ENCODE data around the gene KIF11. TPM values are rescaled to one million over a fixed set of nuclear protein-coding genes. Genes with fewer than 3 reads are reported as not detected.

KIF11 gene
- total and polyA plus RNA-seq, 2 of the 13 experiments (the other 11 are each of a cell fraction or from before 2014, with no cell fraction given) = 8.7 to 38.4 TPM

DNA sequence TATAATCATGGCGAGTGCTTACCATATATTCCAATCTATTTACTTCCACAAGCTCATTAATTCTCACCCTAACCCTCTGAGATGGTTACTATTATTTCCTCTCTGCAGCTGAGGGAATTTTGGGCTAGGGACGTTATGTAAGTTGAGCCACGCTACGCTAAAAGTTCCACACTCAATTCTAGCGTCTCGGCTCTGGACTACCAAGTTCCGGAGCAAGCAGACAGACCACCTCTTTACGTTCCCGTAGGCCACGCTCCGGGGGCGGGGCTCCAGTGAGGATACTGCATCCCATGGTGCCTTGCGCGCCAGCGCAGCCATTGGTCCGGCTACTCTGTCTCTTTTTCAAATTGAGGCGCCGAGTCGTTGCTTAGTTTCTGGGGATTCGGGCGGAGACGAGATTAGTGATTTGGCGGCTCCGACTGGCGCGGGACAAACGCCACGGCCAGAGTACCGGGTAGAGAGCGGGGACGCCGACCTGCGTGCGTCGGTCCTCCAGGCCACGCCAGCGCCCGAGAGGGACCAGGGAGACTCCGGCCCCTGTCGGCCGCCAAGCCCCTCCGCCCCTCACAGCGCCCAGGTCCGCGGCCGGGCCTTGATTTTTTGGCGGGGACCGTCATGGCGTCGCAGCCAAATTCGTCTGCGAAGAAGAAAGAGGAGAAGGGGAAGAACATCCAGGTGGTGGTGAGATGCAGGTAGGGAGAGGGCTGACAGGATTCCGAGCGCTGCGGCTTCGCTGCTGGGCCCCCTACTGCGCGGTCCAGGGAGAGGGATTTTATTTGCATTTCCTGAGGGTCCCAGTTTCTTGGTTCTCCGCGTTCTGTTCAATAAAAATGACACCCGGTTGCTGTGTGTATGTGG, at the start of gene KIF11 (continued):
- TF ChIP-seq, protein P1, sequence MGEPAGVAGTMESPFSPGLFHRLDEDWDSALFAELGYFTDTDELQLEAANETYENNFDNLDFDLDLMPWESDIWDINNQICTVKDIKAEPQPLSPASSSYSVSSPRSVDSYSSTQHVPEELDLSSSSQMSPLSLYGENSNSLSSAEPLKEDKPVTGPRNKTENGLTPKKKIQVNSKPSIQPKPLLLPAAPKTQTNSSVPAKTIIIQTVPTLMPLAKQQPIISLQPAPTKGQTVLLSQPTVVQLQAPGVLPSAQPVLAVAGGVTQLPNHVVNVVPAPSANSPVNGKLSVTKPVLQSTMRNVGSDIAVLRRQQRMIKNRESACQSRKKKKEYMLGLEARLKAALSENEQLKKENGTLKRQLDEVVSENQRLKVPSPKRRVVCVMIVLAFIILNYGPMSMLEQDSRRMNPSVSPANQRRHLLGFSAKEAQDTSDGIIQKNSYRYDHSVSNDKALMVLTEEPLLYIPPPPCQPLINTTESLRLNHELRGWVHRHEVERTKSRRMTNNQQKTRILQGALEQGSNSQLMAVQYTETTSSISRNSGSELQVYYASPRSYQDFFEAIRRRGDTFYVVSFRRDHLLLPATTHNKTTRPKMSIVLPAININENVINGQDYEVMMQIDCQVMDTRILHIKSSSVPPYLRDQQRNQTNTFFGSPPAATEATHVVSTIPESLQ (CRISPR knock-in tag; conservative IDR thresholded peaks at IDR 0.05) = no peak
- TF ChIP-seq NFE2L1 (CRISPR knock-in tag; IDR thresholded peaks at IDR 0.05; ENCODE audit: borderline replicate concordance) (no peak), ATRX (CRISPR knock-in tag; IDR thresholded peaks at IDR 0.05; ENCODE audit: borderline replicate concordance) (no peak), HNF4A (CRISPR knock-in tag; IDR thresholded peaks at IDR 0.05) (no peak), ZNF615 (CRISPR knock-in tag; IDR thresholded peaks at IDR 0.05; ENCODE audit: borderline replicate concordance) (no peak), ZSCAN25 (CRISPR knock-in tag; IDR thresholded peaks at IDR 0.05) (no peak), HIVEP1 (CRISPR knock-in tag; IDR thresholded peaks at IDR 0.05) (0 out of 2 replicates have a peak, but pooled peaks have one; percentile 59), SKI (IDR thresholded peaks at IDR 0.05; ENCODE audit: partially characterized antibody) (no peak), TRIM24 (CRISPR knock-in tag; IDR thresholded peaks at IDR 0.05) (no peak), ZC3H13 (CRISPR knock-in tag; IDR thresholded peaks at IDR 0.05) (peak; percentile 68; the same call in 1 of the 2 replicates), ZNF530 (CRISPR knock-in tag; IDR thresholded peaks at IDR 0.05; ENCODE audit: low read depth) (no peak), ZFP36L1 (CRISPR knock-in tag; IDR thresholded peaks at IDR 0.05) (peak; percentile 77; the same call in 1 of the 2 replicates), KLF6 (CRISPR knock-in tag; IDR thresholded peaks at IDR 0.05) (peak; percentile 64)
- TF ChIP-seq, protein P2, sequence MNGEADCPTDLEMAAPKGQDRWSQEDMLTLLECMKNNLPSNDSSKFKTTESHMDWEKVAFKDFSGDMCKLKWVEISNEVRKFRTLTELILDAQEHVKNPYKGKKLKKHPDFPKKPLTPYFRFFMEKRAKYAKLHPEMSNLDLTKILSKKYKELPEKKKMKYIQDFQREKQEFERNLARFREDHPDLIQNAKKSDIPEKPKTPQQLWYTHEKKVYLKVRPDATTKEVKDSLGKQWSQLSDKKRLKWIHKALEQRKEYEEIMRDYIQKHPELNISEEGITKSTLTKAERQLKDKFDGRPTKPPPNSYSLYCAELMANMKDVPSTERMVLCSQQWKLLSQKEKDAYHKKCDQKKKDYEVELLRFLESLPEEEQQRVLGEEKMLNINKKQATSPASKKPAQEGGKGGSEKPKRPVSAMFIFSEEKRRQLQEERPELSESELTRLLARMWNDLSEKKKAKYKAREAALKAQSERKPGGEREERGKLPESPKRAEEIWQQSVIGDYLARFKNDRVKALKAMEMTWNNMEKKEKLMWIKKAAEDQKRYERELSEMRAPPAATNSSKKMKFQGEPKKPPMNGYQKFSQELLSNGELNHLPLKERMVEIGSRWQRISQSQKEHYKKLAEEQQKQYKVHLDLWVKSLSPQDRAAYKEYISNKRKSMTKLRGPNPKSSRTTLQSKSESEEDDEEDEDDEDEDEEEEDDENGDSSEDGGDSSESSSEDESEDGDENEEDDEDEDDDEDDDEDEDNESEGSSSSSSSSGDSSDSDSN (CRISPR knock-in tag; IDR thresholded peaks at IDR 0.05) = peak; percentile 80
- TF ChIP-seq, protein P3, sequence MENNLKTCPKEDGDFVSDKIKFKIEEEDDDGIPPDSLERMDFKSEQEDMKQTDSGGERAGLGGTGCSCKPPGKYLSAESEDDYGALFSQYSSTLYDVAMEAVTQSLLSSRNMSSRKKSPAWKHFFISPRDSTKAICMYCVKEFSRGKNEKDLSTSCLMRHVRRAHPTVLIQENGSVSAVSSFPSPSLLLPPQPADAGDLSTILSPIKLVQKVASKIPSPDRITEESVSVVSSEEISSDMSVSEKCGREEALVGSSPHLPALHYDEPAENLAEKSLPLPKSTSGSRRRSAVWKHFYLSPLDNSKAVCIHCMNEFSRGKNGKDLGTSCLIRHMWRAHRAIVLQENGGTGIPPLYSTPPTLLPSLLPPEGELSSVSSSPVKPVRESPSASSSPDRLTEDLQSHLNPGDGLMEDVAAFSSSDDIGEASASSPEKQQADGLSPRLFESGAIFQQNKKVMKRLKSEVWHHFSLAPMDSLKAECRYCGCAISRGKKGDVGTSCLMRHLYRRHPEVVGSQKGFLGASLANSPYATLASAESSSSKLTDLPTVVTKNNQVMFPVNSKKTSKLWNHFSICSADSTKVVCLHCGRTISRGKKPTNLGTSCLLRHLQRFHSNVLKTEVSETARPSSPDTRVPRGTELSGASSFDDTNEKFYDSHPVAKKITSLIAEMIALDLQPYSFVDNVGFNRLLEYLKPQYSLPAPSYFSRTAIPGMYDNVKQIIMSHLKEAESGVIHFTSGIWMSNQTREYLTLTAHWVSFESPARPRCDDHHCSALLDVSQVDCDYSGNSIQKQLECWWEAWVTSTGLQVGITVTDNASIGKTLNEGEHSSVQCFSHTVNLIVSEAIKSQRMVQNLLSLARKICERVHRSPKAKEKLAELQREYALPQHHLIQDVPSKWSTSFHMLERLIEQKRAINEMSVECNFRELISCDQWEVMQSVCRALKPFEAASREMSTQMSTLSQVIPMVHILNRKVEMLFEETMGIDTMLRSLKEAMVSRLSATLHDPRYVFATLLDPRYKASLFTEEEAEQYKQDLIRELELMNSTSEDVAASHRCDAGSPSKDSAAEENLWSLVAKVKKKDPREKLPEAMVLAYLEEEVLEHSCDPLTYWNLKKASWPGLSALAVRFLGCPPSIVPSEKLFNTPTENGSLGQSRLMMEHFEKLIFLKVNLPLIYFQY (CRISPR knock-in tag; IDR thresholded peaks at IDR 0.05; ENCODE audit: borderline replicate concordance) = peak; percentile 52; the same call in 1 of the 2 replicates
- TF ChIP-seq, protein P4, sequence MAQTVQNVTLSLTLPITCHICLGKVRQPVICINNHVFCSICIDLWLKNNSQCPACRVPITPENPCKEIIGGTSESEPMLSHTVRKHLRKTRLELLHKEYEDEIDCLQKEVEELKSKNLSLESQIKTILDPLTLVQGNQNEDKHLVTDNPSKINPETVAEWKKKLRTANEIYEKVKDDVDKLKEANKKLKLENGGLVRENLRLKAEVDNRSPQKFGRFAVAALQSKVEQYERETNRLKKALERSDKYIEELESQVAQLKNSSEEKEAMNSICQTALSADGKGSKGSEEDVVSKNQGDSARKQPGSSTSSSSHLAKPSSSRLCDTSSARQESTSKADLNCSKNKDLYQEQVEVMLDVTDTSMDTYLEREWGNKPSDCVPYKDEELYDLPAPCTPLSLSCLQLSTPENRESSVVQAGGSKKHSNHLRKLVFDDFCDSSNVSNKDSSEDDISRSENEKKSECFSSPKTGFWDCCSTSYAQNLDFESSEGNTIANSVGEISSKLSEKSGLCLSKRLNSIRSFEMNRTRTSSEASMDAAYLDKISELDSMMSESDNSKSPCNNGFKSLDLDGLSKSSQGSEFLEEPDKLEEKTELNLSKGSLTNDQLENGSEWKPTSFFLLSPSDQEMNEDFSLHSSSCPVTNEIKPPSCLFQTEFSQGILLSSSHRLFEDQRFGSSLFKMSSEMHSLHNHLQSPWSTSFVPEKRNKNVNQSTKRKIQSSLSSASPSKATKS (CRISPR knock-in tag; IDR thresholded peaks at IDR 0.05) = no peak
- TF ChIP-seq, protein P5, sequence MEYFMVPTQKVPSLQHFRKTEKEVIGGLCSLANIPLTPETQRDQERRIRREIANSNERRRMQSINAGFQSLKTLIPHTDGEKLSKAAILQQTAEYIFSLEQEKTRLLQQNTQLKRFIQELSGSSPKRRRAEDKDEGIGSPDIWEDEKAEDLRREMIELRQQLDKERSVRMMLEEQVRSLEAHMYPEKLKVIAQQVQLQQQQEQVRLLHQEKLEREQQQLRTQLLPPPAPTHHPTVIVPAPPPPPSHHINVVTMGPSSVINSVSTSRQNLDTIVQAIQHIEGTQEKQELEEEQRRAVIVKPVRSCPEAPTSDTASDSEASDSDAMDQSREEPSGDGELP (IDR thresholded peaks at IDR 0.05; ENCODE audit: borderline replicate concordance, low read depth) = no peak

Measured in HepG2 (cell line).